Mucosa of stomach (tissue), 1 donor: Measurements from ENCODE around the gene DCAKD.

Experiments used
- H3K27me3 ChIP-seq: one replicate; pipeline ENCODE4 v1.7.0; 2013; ENCODE audit warnings: mild to moderate bottlenecking, low read length; ENCODE audit not compliant: control insufficient read depth, insufficient read depth
- H3K36me3 ChIP-seq: one replicate; pipeline ENCODE4 v1.7.0; 2013; ENCODE audit warnings: low read length; ENCODE audit not compliant: control insufficient read depth, insufficient read depth
- H3K4me1 ChIP-seq: one replicate; pipeline ENCODE4 v1.7.0; 2013; ENCODE audit warnings: mild to moderate bottlenecking, low read length; ENCODE audit not compliant: control insufficient read depth, insufficient read depth
- H3K4me3 ChIP-seq: one replicate; pipeline ENCODE4 v1.7.0; 2013; ENCODE audit warnings: low read length
- H3K9ac ChIP-seq: one replicate; pipeline ENCODE4 v1.7.0; 2013; ENCODE audit warnings: mild to moderate bottlenecking, low read length, moderate library complexity
- H3K9me3 ChIP-seq: one replicate; pipeline ENCODE4 v1.7.0; 2013; ENCODE audit warnings: mild to moderate bottlenecking, low read length, moderate library complexity; ENCODE audit not compliant: control insufficient read depth
- donor health status: Pancreatic carcinoma.

Gene DCAKD

GRCh38 chr17:45006927-45007461 is 44.4 kb downstream of the DCAKD start:
- H3K9ac ChIP-seq, result no peak overlapping the region

GRCh38 chr17:45005700-45006099 is 45.7 kb downstream of the DCAKD start:
- no peaks in the 10 kb centered on the region for H3K9me3 ChIP-seq
- H3K4me1 ChIP-seq, result no peaks in the 10 kb centered on the region
- no peak overlapping the region for H3K9ac ChIP-seq
- H3K36me3 ChIP-seq, result no peaks in the 10 kb centered on the region
- peaks cover 9% of the 10 kb centered on the region for H3K27me3 ChIP-seq
- no peak overlapping the region for H3K4me3 ChIP-seq

More at GRCh38 chr17:45006927-45007461, 44.4 kb downstream of the DCAKD start:
- no peaks in the 10 kb centered on the region for H3K9me3 ChIP-seq
- H3K4me1 ChIP-seq, result no peaks in the 10 kb centered on the region
- H3K36me3 ChIP-seq, result no peaks in the 10 kb centered on the region
- H3K4me3 ChIP-seq, result no peak overlapping the region
- peaks cover 9% of the 10 kb centered on the region for H3K27me3 ChIP-seq

GRCh38 chr17:45004388-45004787 is 47.0 kb downstream of the DCAKD start:
- H3K36me3 ChIP-seq, result no peaks in the 10 kb centered on the region
- H3K4me3 ChIP-seq, result no peak overlapping the region
- no peaks in the 10 kb centered on the region for H3K9me3 ChIP-seq
- peaks cover 9% of the 10 kb centered on the region for H3K27me3 ChIP-seq
- no peak overlapping the region for H3K9ac ChIP-seq
- no peaks in the 10 kb centered on the region for H3K4me1 ChIP-seq

- no peaks in the 10 kb centered on the region for H3K36me3 ChIP-seq
- no peaks in the 10 kb centered on the region for H3K4me1 ChIP-seq
- peaks cover 9% of the 10 kb centered on the region for H3K27me3 ChIP-seq
- no peaks in the 10 kb centered on the region for H3K9me3 ChIP-seq
- no peak overlapping the region for H3K9ac ChIP-seq
- H3K4me3 ChIP-seq, result no peak overlapping the region
Observed at GRCh38 chr17:45003877-45004276, 47.6 kb downstream of the DCAKD start.

GRCh38 chr17:45001310-45001709 is 50.1 kb downstream of the DCAKD start:
- Histone ChIP-seq H3K4me1 (no peaks in the 10 kb centered on the region), H3K9ac (no peak overlapping the region), H3K9me3 (no peaks in the 10 kb centered on the region), H3K27me3 (peaks cover 19% of the 10 kb centered on the region), H3K36me3 (no peaks in the 10 kb centered on the region), H3K4me3 (no peak overlapping the region)

GRCh38 chr17:44999433-44999832 is 52.0 kb downstream of the DCAKD start:
- Histone ChIP-seq H3K9ac (no peak overlapping the region), H3K9me3 (no peaks in the 10 kb centered on the region), H3K36me3 (no peaks in the 10 kb centered on the region), H3K4me3 (no peak overlapping the region), H3K27me3 (peaks cover 24% of the 10 kb centered on the region), H3K4me1 (no peaks in the 10 kb centered on the region)

- H3K4me3 ChIP-seq, result no peak overlapping the region
- H3K4me1 ChIP-seq, result no peaks in the 10 kb centered on the region
- no peaks in the 10 kb centered on the region for H3K36me3 ChIP-seq
- H3K9me3 ChIP-seq, result no peaks in the 10 kb centered on the region
- H3K27me3 ChIP-seq, result peaks cover 20% of the 10 kb centered on the region
- H3K9ac ChIP-seq, result no peak overlapping the region
Observed at GRCh38 chr17:44998646-44999045, 52.8 kb downstream of the DCAKD start.

GRCh38 chr17:44997733-44998520 is 53.5 kb downstream of the DCAKD start:
- peaks cover 20% of the 10 kb centered on the region for H3K27me3 ChIP-seq
- no peaks in the 10 kb centered on the region for H3K9me3 ChIP-seq
- no peak overlapping the region for H3K4me3 ChIP-seq
- no peaks in the 10 kb centered on the region for H3K4me1 ChIP-seq
- H3K9ac ChIP-seq, result no peak overlapping the region
- H3K36me3 ChIP-seq, result no peaks in the 10 kb centered on the region

GRCh38 chr17:44996304-44996703 is 55.1 kb downstream of the DCAKD start:
- H3K4me1 ChIP-seq, result no peaks in the 10 kb centered on the region
- H3K9me3 ChIP-seq, result no peaks in the 10 kb centered on the region
- H3K9ac ChIP-seq, result no peak overlapping the region
- H3K36me3 ChIP-seq, result no peaks in the 10 kb centered on the region
- H3K27me3 ChIP-seq, result peaks cover 20% of the 10 kb centered on the region
- no peak overlapping the region for H3K4me3 ChIP-seq

- Histone ChIP-seq H3K9me3 (no peaks in the 10 kb centered on the region), H3K36me3 (no peaks in the 10 kb centered on the region), H3K4me1 (no peaks in the 10 kb centered on the region), H3K4me3 (no peak overlapping the region), H3K9ac (no peak overlapping the region), H3K27me3 (peaks cover 20% of the 10 kb centered on the region)
Observed at GRCh38 chr17:44995436-44996001, 55.9 kb downstream of the DCAKD start.

GRCh38 chr17:44992242-44992939 is 59.0 kb downstream of the DCAKD start:
- peaks cover 39% of the 10 kb centered on the region for H3K27me3 ChIP-seq
- H3K9me3 ChIP-seq, result no peaks in the 10 kb centered on the region
- H3K4me1 ChIP-seq, result no peaks in the 10 kb centered on the region
- no peaks in the 10 kb centered on the region for H3K36me3 ChIP-seq
- H3K9ac ChIP-seq, result no peak overlapping the region
- H3K4me3 ChIP-seq, result no peak overlapping the region

- Histone ChIP-seq H3K4me1 (no peaks in the 10 kb centered on the region), H3K36me3 (no peaks in the 10 kb centered on the region), H3K27me3 (peaks cover 40% of the 10 kb centered on the region), H3K9me3 (no peaks in the 10 kb centered on the region), H3K9ac (no peak overlapping the region), H3K4me3 (no peak overlapping the region)
Observed at GRCh38 chr17:44990994-44991393, 60.4 kb downstream of the DCAKD start.
